NOMO-1 (cell line): ENCODE measurements around the gene CHST11.

Source experiments
- DNase-seq, 2 experiments: peaks; one replicate each; lab custom pipeline; 2025; ENCODE audit not compliant: unreplicated experiment in 2 of 2; lab: John Stamatoyannopoulos, UW

The CHST11 gene

GRCh38 chr12:104456417-104456949, at the start of gene CHST11:
Gene CHST11, plus strand, starts transcription at chr12:104456948.
- peak; percentile 89 to 96 for DNase-seq

GRCh38 chr12:104407438-104407837, 49.3 kb upstream of the CHST11 start:
- DNase-seq: no peak

GRCh38 chr12:104407922-104408321, 48.8 kb upstream of the CHST11 start:
- no peak for DNase-seq

- no peak for DNase-seq
Observed at GRCh38 chr12:104410326-104410725, 46.4 kb upstream of the CHST11 start.

- no peak for DNase-seq
Observed at GRCh38 chr12:104410786-104411185, 46.0 kb upstream of the CHST11 start.

GRCh38 chr12:104411826-104412641, 44.7 kb upstream of the CHST11 start:
- no peak for DNase-seq

- DNase-seq: no peak
Observed at GRCh38 chr12:104412681-104413080, 44.1 kb upstream of the CHST11 start.

- no peak for DNase-seq
Observed at GRCh38 chr12:104413330-104413729, 43.4 kb upstream of the CHST11 start.

- no peak for DNase-seq
Observed at GRCh38 chr12:104414581-104415341, 42.0 kb upstream of the CHST11 start.

GRCh38 chr12:104415342-104415980, 41.3 kb upstream of the CHST11 start:
- no peak for DNase-seq

- DNase-seq: no peak
Observed at GRCh38 chr12:104416136-104416535, 40.6 kb upstream of the CHST11 start.

GRCh38 chr12:104416585-104416984, 40.2 kb upstream of the CHST11 start:
- DNase-seq: no peak

GRCh38 chr12:104419717-104420116, 37.0 kb upstream of the CHST11 start:
- no peak for DNase-seq

- no peak for DNase-seq
Observed at GRCh38 chr12:104420868-104421267, 35.9 kb upstream of the CHST11 start.

GRCh38 chr12:104421343-104421742, 35.4 kb upstream of the CHST11 start:
- DNase-seq: no peak

GRCh38 chr12:104422441-104422840, 34.3 kb upstream of the CHST11 start:
- no peak for DNase-seq

GRCh38 chr12:104423273-104423672, 33.5 kb upstream of the CHST11 start:
- DNase-seq: no peak

- no peak for DNase-seq
Observed at GRCh38 chr12:104423809-104424208, 32.9 kb upstream of the CHST11 start.

- DNase-seq: no peak
Observed at GRCh38 chr12:104424955-104425354, 31.8 kb upstream of the CHST11 start.

- DNase-seq: no peak
Observed at GRCh38 chr12:104425614-104426013, 31.1 kb upstream of the CHST11 start.

GRCh38 chr12:104426926-104427546, 29.7 kb upstream of the CHST11 start:
- DNase-seq: no peak
